DMS114 treated with DMSO at 0.1 percent for 48 hours (cell line): Measurements from ENCODE around the gene ALX4.

ENCODE experiments used
- DNase-seq: peaks from one replicate; lab custom pipeline; 2025; ENCODE audit not compliant: unreplicated experiment; lab: John Stamatoyannopoulos, UW

Gene ALX4

GRCh38 chr11:44246726-44247125 is 63.2 kb downstream of the ALX4 start:
- no peak for DNase-seq

- DNase-seq, result no peak
Observed at GRCh38 chr11:44244639-44245310, 65.2 kb downstream of the ALX4 start.

GRCh38 chr11:44243595-44244343 is 66.2 kb downstream of the ALX4 start:
- DNase-seq, result no peak

- no peak for DNase-seq
Observed at GRCh38 chr11:44243086-44243485, 66.9 kb downstream of the ALX4 start.

- no peak for DNase-seq
Observed at GRCh38 chr11:44241851-44242250, 68.1 kb downstream of the ALX4 start.

- no peak for DNase-seq
Observed at GRCh38 chr11:44237156-44237555, 72.8 kb downstream of the ALX4 start.

- DNase-seq, result no peak
Observed at GRCh38 chr11:44236296-44236695, 73.6 kb downstream of the ALX4 start.

- no peak for DNase-seq
Observed at GRCh38 chr11:44235765-44236201, 74.2 kb downstream of the ALX4 start.

GRCh38 chr11:44229624-44230023 is 80.3 kb downstream of the ALX4 start:
- no peak for DNase-seq

GRCh38 chr11:44229098-44229497 is 80.8 kb downstream of the ALX4 start:
- DNase-seq, result no peak

- DNase-seq, result no peak
Observed at GRCh38 chr11:44228379-44228778, 81.6 kb downstream of the ALX4 start.

GRCh38 chr11:44226945-44227344 is 83.0 kb downstream of the ALX4 start:
- no peak for DNase-seq

- no peak for DNase-seq
Observed at GRCh38 chr11:44226490-44226889, 83.4 kb downstream of the ALX4 start.

GRCh38 chr11:44224867-44225501 is 85.0 kb downstream of the ALX4 start:
- DNase-seq, result no peak

- no peak for DNase-seq
Observed at GRCh38 chr11:44223238-44223637, 86.7 kb downstream of the ALX4 start.

GRCh38 chr11:44221992-44222391 is 87.9 kb downstream of the ALX4 start:
- no peak for DNase-seq

- DNase-seq, result no peak
Observed at GRCh38 chr11:44221456-44221855, 88.5 kb downstream of the ALX4 start.

GRCh38 chr11:44219830-44220796 is 89.8 kb downstream of the ALX4 start:
- no peak for DNase-seq

- no peak for DNase-seq
Observed at GRCh38 chr11:44217432-44217831, 92.5 kb downstream of the ALX4 start.

- DNase-seq, result no peak
Observed at GRCh38 chr11:44213148-44213547, 96.8 kb downstream of the ALX4 start.

- DNase-seq, result no peak
Observed at GRCh38 chr11:44212128-44212527, 97.8 kb downstream of the ALX4 start.
